ENCODE data around the gene SLC27A4. TPM values are rescaled to one million over a fixed set of nuclear protein-coding genes. Genes with fewer than 3 reads are reported as not detected.

SLC27A4 gene
- total and polyA plus RNA-seq, 2 of the 13 experiments (the other 11 are each of a cell fraction or from before 2014, with no cell fraction given): 10.6 to 18.8 TPM

- TF ChIP-seq ZNF282 (IDR thresholded peaks at IDR 0.05; ENCODE audit: partially characterized antibody): no peak
- no peak; the same call in 1 of the 2 replicates for TF ChIP-seq ARNT2 (CRISPR knock-in tag; IDR thresholded peaks at IDR 0.05; ENCODE audit: low read depth)
- TF ChIP-seq ZNF543 (CRISPR knock-in tag; IDR thresholded peaks at IDR 0.05): peak; percentile 79; the same call in 1 of the 2 replicates
- TF ChIP-seq EZH2 (conservative IDR thresholded peaks at IDR 0.05; ENCODE audit: low read depth, low read length): no peak
- TF ChIP-seq ZBTB37 (CRISPR knock-in tag; IDR thresholded peaks at IDR 0.05): no peak
- peak; percentile 89 for TF ChIP-seq HDAC1 (CRISPR knock-in tag; IDR thresholded peaks at IDR 0.05)
- TF ChIP-seq ELK4 (CRISPR knock-in tag; IDR thresholded peaks at IDR 0.05; ENCODE audit: borderline replicate concordance): no peak
- no peak for TF ChIP-seq DZIP1 (CRISPR knock-in tag; IDR thresholded peaks at IDR 0.05)
- TF ChIP-seq KMT2A (CRISPR knock-in tag; IDR thresholded peaks at IDR 0.05): peak; percentile 43; the same call in 1 of the 2 replicates
- TF ChIP-seq SKI (IDR thresholded peaks at IDR 0.05; ENCODE audit: partially characterized antibody): peak; percentile 69
- peak; percentile 57 for TF ChIP-seq ARID5B (CRISPR knock-in tag; IDR thresholded peaks at IDR 0.05)
- TF ChIP-seq XRCC5 (optimal IDR thresholded peaks at IDR 0.05; ENCODE audit: low read length): peak; percentile 84
- TF ChIP-seq NR2F6 (IDR thresholded peaks at IDR 0.05): 0 out of 2 replicates have a peak, but pooled peaks have one; percentile 17
- no peak; the same call in 1 of the 2 replicates for TF ChIP-seq NR2F6 (CRISPR knock-in tag; IDR thresholded peaks at IDR 0.05)
- TF ChIP-seq ZSCAN31 (CRISPR knock-in tag; IDR thresholded peaks at IDR 0.05; ENCODE audit: low read depth): peak; percentile 90
- no peak for TF ChIP-seq ZC3H4 (CRISPR knock-in tag; IDR thresholded peaks at IDR 0.05; ENCODE audit: borderline replicate concordance)
These were observed 17.7 kb upstream of the SLC27A4 start, which contains the start of the genes COQ4 and TRUB2 (continued) for GRCh38 chr9:128322404-128323211.
